Stimulated activated CD4-positive, alpha-beta T cell treated with anti-CD3 and anti-CD28 coated beads, Interleukin-4, amount 100 ng/mL, for 1 hour (primary cell): ENCODE measurements around the gene ZNF358.
A peak's percentile ranks its signal among the peaks of the same experiment; 100 is the strongest.
"Not testable (repeated sequence)": the region's sequence is repeated elsewhere in the genome, so short reads cannot be mapped to it uniquely, and the experiment has no call there.

Experiments used
- DNase-seq: peaks from one replicate; pipeline ENCODE4 v3.0.0-alpha.2; 2020

Gene ZNF358

GRCh38 chr19:7521551-7522071 is 5.7 kb downstream of the ZNF358 start:
- DNase-seq, result no peak

- peak; percentile 100 for DNase-seq
Measured at GRCh38 chr19:7522072-7522922, 6.4 kb downstream of the ZNF358 start, which contains the start of gene MCOLN1. TSS of gene MCOLN1 (plus strand) at chr19:7522624. CDS start at chr19:7522751, 127 bp downstream.

- no peak for DNase-seq
Measured at GRCh38 chr19:7522923-7523667, 7.2 kb downstream of the ZNF358 start.

- no peak for DNase-seq
Measured at GRCh38 chr19:7524523-7524922, 8.6 kb downstream of the ZNF358 start.

GRCh38 chr19:7524992-7525739 is 9.3 kb downstream of the ZNF358 start:
- no peak for DNase-seq

GRCh38 chr19:7526059-7526929 is 10.4 kb downstream of the ZNF358 start:
- DNase-seq, result no peak

- DNase-seq, result no peak
Measured at GRCh38 chr19:7527516-7528191, 11.8 kb downstream of the ZNF358 start.

- DNase-seq, result no peak
Measured at GRCh38 chr19:7528192-7528519, 12.3 kb downstream of the ZNF358 start.

- DNase-seq, result no peak
Measured at GRCh38 chr19:7528522-7529245, 12.8 kb downstream of the ZNF358 start.

- DNase-seq, result no peak
Measured at GRCh38 chr19:7529246-7529600, 13.3 kb downstream of the ZNF358 start.

GRCh38 chr19:7529610-7530490 is 13.9 kb downstream of the ZNF358 start:
- DNase-seq, result no peak

- DNase-seq, result no peak
Measured at GRCh38 chr19:7533281-7533885, 17.5 kb downstream of the ZNF358 start.

- DNase-seq, result peak; percentile 85
Measured at GRCh38 chr19:7533925-7534480, 18.1 kb downstream of the ZNF358 start.

- DNase-seq, result peak; percentile 45
Measured at GRCh38 chr19:7534531-7535046, 18.7 kb downstream of the ZNF358 start.

- peak; percentile 97 for DNase-seq
Measured at GRCh38 chr19:7535047-7535997, 19.4 kb downstream of the ZNF358 start, which contains the start of gene PNPLA6. TSS of gene PNPLA6 (plus strand) at chr19:7535717. CDS start at chr19:7535789, 72 bp downstream.

GRCh38 chr19:7535998-7536695 is 20.2 kb downstream of the ZNF358 start:
- DNase-seq, result no peak

GRCh38 chr19:7538990-7539389 is 23.1 kb downstream of the ZNF358 start:
- not testable (repeated sequence) for DNase-seq
